Suppressor macrophage treated with lipopolysaccharide for 1 hour (primary cell): ENCODE results near the gene TRAF2.
"Not testable (repeated sequence)": the region's sequence is repeated elsewhere in the genome, so short reads cannot be mapped to it uniquely, and the experiment has no call there.

Source experiments
- DNase-seq, 3 donors: peaks; one replicate each; pipeline ENCODE4 v3.0.0-alpha.2; 2020 to 2022

Gene TRAF2

GRCh38 chr9:136885950-136886578, at the start of gene TRAF2:
TRAF2 (plus strand) TSS chr9:136886516; CDS start chr9:136898741, 12,225 bp downstream.
- DNase-seq: peak; percentile 99

- DNase-seq: no peak
These were observed 49.0 kb upstream of the TRAF2 start for GRCh38 chr9:136837146-136837855.

GRCh38 chr9:136837856-136838277, 48.4 kb upstream of the TRAF2 start:
- DNase-seq: not testable (repeated sequence)

- no peak for DNase-seq
These were observed 47.7 kb upstream of the TRAF2 start for GRCh38 chr9:136838314-136839228.

- no peak for DNase-seq
These were observed 46.8 kb upstream of the TRAF2 start for GRCh38 chr9:136839229-136840139.

GRCh38 chr9:136840140-136840876, 46.0 kb upstream of the TRAF2 start:
- DNase-seq: no peak

GRCh38 chr9:136840877-136841645, 45.3 kb upstream of the TRAF2 start:
- peak in 1 of 3 donors; percentile 38 for DNase-seq

GRCh38 chr9:136841646-136842379, 44.5 kb upstream of the TRAF2 start:
- not testable (repeated sequence) for DNase-seq

- peak; percentile 79 to 89 (median 83) for DNase-seq
These were observed 43.9 kb upstream of the TRAF2 start, which contains the start of gene AJM1 for GRCh38 chr9:136842380-136842948. AJM1 (plus strand) TSS chr9:136842478; CDS start chr9:136844415, 1,937 bp downstream.

GRCh38 chr9:136843159-136843800, 43.0 kb upstream of the TRAF2 start:
- not testable (repeated sequence) for DNase-seq

GRCh38 chr9:136843801-136844740, 42.2 kb upstream of the TRAF2 start:
- peak; percentile 27 to 69 (median 47) for DNase-seq

GRCh38 chr9:136844761-136845464, 41.4 kb upstream of the TRAF2 start:
- peak in 1 of 3 donors; percentile 33 for DNase-seq

GRCh38 chr9:136845465-136846260, 40.7 kb upstream of the TRAF2 start:
- no peak for DNase-seq

- peak in 2 of 3 donors; percentile 16 to 65 for DNase-seq
These were observed 39.8 kb upstream of the TRAF2 start for GRCh38 chr9:136846376-136847087.

GRCh38 chr9:136847088-136847825, 39.1 kb upstream of the TRAF2 start:
- DNase-seq: peak; percentile 37 to 53 (median 45)
